PFSK-1 (cell line): Measurements from ENCODE around the gene NRP1.

Source experiments
- POLR2AphosphoS5 ChIP-seq: IDR thresholded peaks from 2 replicates; pipeline ENCODE4 v1.6.1; 2012; ENCODE audit warnings: low read depth, mild to moderate bottlenecking, control low read depth, low read length, moderate library complexity
- TAF1 ChIP-seq: IDR thresholded peaks from 2 replicates; pipeline ENCODE4 v1.6.1; 2012; ENCODE audit warnings: low read length, control low read depth, borderline replicate concordance; ENCODE audit not compliant: insufficient read depth

DNA sequence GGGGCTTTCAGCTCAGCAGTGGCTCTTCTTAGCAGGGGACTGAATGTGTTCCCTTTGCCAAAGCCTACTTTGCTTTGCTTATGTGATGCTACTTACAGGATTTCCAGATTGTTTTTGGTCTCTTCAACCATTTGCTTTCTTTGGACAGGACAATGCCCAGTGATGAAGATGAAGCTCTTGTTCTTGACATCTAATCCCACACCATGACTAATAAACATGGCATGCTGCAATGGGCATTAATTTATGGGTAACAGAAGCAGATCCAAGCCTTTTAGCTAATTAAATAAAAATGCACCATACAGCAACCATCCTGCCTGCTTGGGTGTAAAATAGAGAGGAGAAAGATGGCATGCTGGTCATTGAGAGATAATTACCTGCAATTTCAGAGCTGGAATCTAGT is 200.9 kb downstream of the NRP1 start:
- TF ChIP-seq POLR2AphosphoS5, result no peak
- TF ChIP-seq TAF1, result no peak
